ENCODE measurements around the gene DCHS1. TPM values are rescaled to one million over a fixed set of nuclear protein-coding genes. Genes with fewer than 3 reads are reported as not detected.

Gene DCHS1
- total and polyA plus RNA-seq, 4 donors, result 6.0 to 39.9 (median 11.5) TPM

GRCh38 chr11:6612213-6613041, 43.2 kb downstream of the DCHS1 start, which contains the start of gene TAF10:
Gene TAF10 (minus strand): TSS chr11:6612216. CDS start chr11:6612189, 27 bp downstream.
- Histone ChIP-seq H3K27ac (ENCODE audit: low read depth in 1 of 2, low read length in 1 of 2) (peak within 1 kb of the TSS; percentile 80 to 96), H3K27me3 (ENCODE audit: control insufficient read depth in 3 of 3, insufficient read depth in 3 of 3, low read length in 2 of 3) (no peaks in the 10 kb centered on the region), H3K9ac (ENCODE audit: insufficient read depth in 1 of 2, low read length in 2 of 2) (peak within 1 kb of the TSS; percentile 63 to 95), H3K9me3 (ENCODE audit: control insufficient read depth in 4 of 4, insufficient read depth in 3 of 4, low read length in 3 of 4) (no peaks in the 10 kb centered on the region), H3K4me1 (ENCODE audit: control insufficient read depth in 5 of 5, insufficient read depth in 5 of 5, low read length in 5 of 5) (peaks cover 0 to 27% (median 14%) of the 10 kb centered on the region in 5 donors), H3K36me3 (ENCODE audit: control insufficient read depth in 4 of 4, insufficient read depth in 4 of 4, low read length in 4 of 4) (peaks cover 14 to 58% (median 33%) of the 10 kb centered on the region in 4 donors), H3K4me3 (peak within 1 kb of the TSS; percentile 85)
- TF ChIP-seq CTCF (IDR thresholded peaks at IDR 0.05; ENCODE audit: control extremely low read depth, extremely low read depth), result peak; percentile 40
- ATAC-seq (ENCODE audit: insufficient read depth, low FRiP score), result peak; percentile 95
- peak; percentile 98 for DNase-seq
- WGBS, 2 donors, result 0 to 1% methylated on average over 42 to 51 of the region's 51 CpGs

- H3K4me1 ChIP-seq (ENCODE audit: control insufficient read depth in 5 of 5, insufficient read depth in 5 of 5, low read length in 5 of 5), result peaks cover 0 to 31% (median 14%) of the 10 kb centered on the region in 5 donors
- peaks cover 14 to 55% (median 33%) of the 10 kb centered on the region in 4 donors for H3K36me3 ChIP-seq (ENCODE audit: control insufficient read depth in 4 of 4, insufficient read depth in 4 of 4, low read length in 4 of 4)
- H3K9me3 ChIP-seq (ENCODE audit: control insufficient read depth in 4 of 4, insufficient read depth in 3 of 4, low read length in 3 of 4), result no peaks in the 10 kb centered on the region
- DNase-seq, result no peak
- ATAC-seq (ENCODE audit: insufficient read depth, low FRiP score), result no peak
- TF ChIP-seq CTCF (IDR thresholded peaks at IDR 0.05; ENCODE audit: control extremely low read depth, extremely low read depth), result no peak
- no peak overlapping the region for H3K9ac ChIP-seq (ENCODE audit: insufficient read depth in 1 of 2, low read length in 2 of 2)
- H3K4me3 ChIP-seq, result peak overlapping the region; percentile 85
- peak overlapping the region; percentile 80 to 96 for H3K27ac ChIP-seq (ENCODE audit: low read depth in 1 of 2, low read length in 1 of 2)
- no peaks in the 10 kb centered on the region for H3K27me3 ChIP-seq (ENCODE audit: control insufficient read depth in 3 of 3, insufficient read depth in 3 of 3, low read length in 2 of 3)
- 1% methylated on average over 16 to 36 of the region's 36 CpGs for WGBS, 2 donors
These were observed 43.7 kb downstream of the DCHS1 start for GRCh38 chr11:6611963-6612212.

GRCh38 chr11:6611092-6611962, 44.3 kb downstream of the DCHS1 start:
- peaks cover 4 to 36% (median 18%) of the 10 kb centered on the region in 5 donors for H3K4me1 ChIP-seq (ENCODE audit: control insufficient read depth in 5 of 5, insufficient read depth in 5 of 5, low read length in 5 of 5)
- WGBS, 2 donors, result 15 to 19% methylated on average over 36 to 39 of the region's 39 CpGs
- peak overlapping the region; percentile 80 to 96 for H3K27ac ChIP-seq (ENCODE audit: low read depth in 1 of 2, low read length in 1 of 2)
- no peak for TF ChIP-seq CTCF (IDR thresholded peaks at IDR 0.05; ENCODE audit: control extremely low read depth, extremely low read depth)
- H3K27me3 ChIP-seq (ENCODE audit: control insufficient read depth in 3 of 3, insufficient read depth in 3 of 3, low read length in 2 of 3), result no peaks in the 10 kb centered on the region
- ATAC-seq (ENCODE audit: insufficient read depth, low FRiP score) (no peak), DNase-seq (peak in 2 of 3 donors; percentile 32 to 41)
- H3K9me3 ChIP-seq (ENCODE audit: control insufficient read depth in 4 of 4, insufficient read depth in 3 of 4, low read length in 3 of 4), result no peaks in the 10 kb centered on the region
- H3K4me3 ChIP-seq, result peak overlapping the region; percentile 85
- H3K36me3 ChIP-seq (ENCODE audit: control insufficient read depth in 4 of 4, insufficient read depth in 4 of 4, low read length in 4 of 4), result peaks cover 14 to 51% (median 33%) of the 10 kb centered on the region in 4 donors
- H3K9ac ChIP-seq (ENCODE audit: insufficient read depth in 1 of 2, low read length in 2 of 2), result peak overlapping the region in 1 of 2 donors; percentile 73
